GM23338 (cell line): Measurements from ENCODE around the gene SLC25A25. TPM values are rescaled to one million over a fixed set of nuclear protein-coding genes. Genes with fewer than 3 reads are reported as not detected.

ENCODE experiments used
- ATAC-seq: fragments of 200-7000 bp; cut with Tn5 transposase; 3 replicates; pipeline ENCODE4 v1.9.1; 2020
- DNase-seq: peaks from one replicate; pipeline ENCODE4 v3.0.0-alpha.2; 2015; ENCODE audit warnings: low spot score
- H2AFZ ChIP-seq: fragments of 200-600 bp; sonication (generic); 2 replicates; pipeline ENCODE4 v1.8.0; 2016; ENCODE audit warnings: antibody characterized with exemption, mild to moderate bottlenecking, moderate library complexity
- H3F3A ChIP-seq: fragments of 200-600 bp; sonication (generic); replicated peaks from 2 replicates; pipeline ENCODE4 v1.8.0; 2017; ENCODE audit warnings: antibody characterized with exemption, mixed run types, low read depth
- H3K27ac ChIP-seq: fragments of 200-600 bp; sonication (generic); 2 replicates; pipeline ENCODE4 v1.6.1; 2016; ENCODE audit warnings: low read depth
- H3K27me3 ChIP-seq: fragments of 200-600 bp; sonication (generic); 2 replicates; pipeline ENCODE4 v1.8.0; 2016; ENCODE audit warnings: mild to moderate bottlenecking, mixed run types, moderate library complexity; ENCODE audit not compliant: insufficient read depth
- H3K36me3 ChIP-seq: fragments of 200-600 bp; sonication (generic); 2 replicates; pipeline ENCODE4 v1.8.0; 2016; ENCODE audit warnings: mild to moderate bottlenecking; ENCODE audit not compliant: insufficient read depth
- H3K4me1 ChIP-seq: fragments of 200-600 bp; sonication (generic); 2 replicates; pipeline ENCODE4 v1.8.0; 2016; ENCODE audit warnings: mild to moderate bottlenecking, moderate library complexity; ENCODE audit not compliant: insufficient read depth
- H3K4me2 ChIP-seq: fragments of 200-600 bp; sonication (generic); 2 replicates; pipeline ENCODE4 v1.7.1; 2017; ENCODE audit warnings: mixed run types
- H3K4me3 ChIP-seq: fragments of 200-600 bp; sonication (generic); 2 replicates; pipeline ENCODE4 v1.6.1; 2016; ENCODE audit warnings: mixed run types
- H3K79me2 ChIP-seq: fragments of 200-600 bp; sonication (generic); replicated peaks from 2 replicates; pipeline ENCODE4 v1.8.0; 2017; ENCODE audit warnings: mild to moderate bottlenecking; ENCODE audit not compliant: insufficient read depth
- H3K9me2 ChIP-seq: fragments of 200-600 bp; sonication (generic); 2 replicates; pipeline ENCODE4 v1.8.0; 2017; ENCODE audit not compliant: insufficient read depth
- H4K20me1 ChIP-seq: fragments of 200-600 bp; sonication (generic); replicated peaks from 2 replicates; pipeline ENCODE4 v1.8.0; 2017; ENCODE audit warnings: mild to moderate bottlenecking; ENCODE audit not compliant: insufficient read depth
- H3K27ac Mint-ChIP-seq: 2 replicates; pipeline ENCODE4 v1.8.0; 2020; ENCODE audit warnings: inconsistent platforms, mild to moderate bottlenecking, moderate library complexity, mixed read lengths
- H3K27me3 Mint-ChIP-seq: 3 replicates; pipeline ENCODE4 v1.8.0; 2022; ENCODE audit warnings: low read depth, mild to moderate bottlenecking, moderate library complexity, mixed read lengths, inconsistent platforms; ENCODE audit not compliant: insufficient read depth, poor library complexity
- H3K36me3 Mint-ChIP-seq: 3 replicates; pipeline ENCODE4 v1.8.0; 2021; ENCODE audit warnings: low read depth, mild to moderate bottlenecking, inconsistent platforms, moderate library complexity, mixed read lengths
- H3K4me1 Mint-ChIP-seq: 3 replicates; pipeline ENCODE4 v1.8.0; 2020; ENCODE audit warnings: mild to moderate bottlenecking, inconsistent platforms, mixed read lengths
- H3K4me3 Mint-ChIP-seq: 3 replicates; pipeline ENCODE4 v1.8.0; 2021; ENCODE audit warnings: moderate library complexity, mild to moderate bottlenecking, inconsistent platforms, mixed read lengths
- H3K9me3 Mint-ChIP-seq: 3 replicates; pipeline ENCODE4 v1.8.0; 2020; ENCODE audit warnings: moderate library complexity, mild to moderate bottlenecking, inconsistent platforms, mixed read lengths
- CREB1 ChIP-seq: fragments of 250-450 bp; sonication (Bioruptor Pico); IDR thresholded peaks from 2 replicates; pipeline ENCODE4 v1.5.0; 2020; ENCODE audit warnings: low read depth, mild to moderate bottlenecking, moderate library complexity
- CTCF ChIP-seq, 2 experiments: fragments of 200-600 bp in 1 of 2; sonication (generic) in 1 of 2; conservative IDR thresholded peaks; 2 replicates each; pipeline versions ENCODE4 v1.5.1 to v1.6.1; 2016 to 2017; ENCODE audit warnings: antibody characterized with exemption in 2 of 2, low read depth in 2 of 2, mild to moderate bottlenecking in 2 of 2, moderate library complexity in 1 of 2
- ETS1 ChIP-seq: IDR thresholded peaks from 2 replicates; pipeline ENCODE4 v1.6.1; 2016; ENCODE audit warnings: antibody characterized with exemption
- EZH2 ChIP-seq: fragments of 200-600 bp; sonication (generic); IDR thresholded peaks from one replicate; pipeline ENCODE4 v1.8.0; 2017; ENCODE audit warnings: antibody characterized with exemption, mild to moderate bottlenecking, low read depth; ENCODE audit not compliant: unreplicated experiment
- EZH2phosphoT487 ChIP-seq: fragments of 200-600 bp; sonication (generic); IDR thresholded peaks from one replicate; pipeline ENCODE4 v1.8.1; 2018; ENCODE audit warnings: antibody characterized with exemption; ENCODE audit not compliant: unreplicated experiment
- JUNB ChIP-seq: IDR thresholded peaks from one replicate; pipeline ENCODE4 v1.6.1; 2016; ENCODE audit warnings: antibody characterized with exemption; ENCODE audit not compliant: unreplicated experiment
- NANOG ChIP-seq: IDR thresholded peaks from 2 replicates; pipeline ENCODE4 v1.6.1; 2016; ENCODE audit warnings: antibody characterized with exemption, borderline replicate concordance
- POLR2AphosphoS5 ChIP-seq: IDR thresholded peaks from 2 replicates; pipeline ENCODE4 v1.6.1; 2016; ENCODE audit warnings: antibody characterized with exemption, low read depth
- REST ChIP-seq: IDR thresholded peaks from one replicate; pipeline ENCODE4 v1.6.1; 2018; ENCODE audit warnings: antibody characterized with exemption; ENCODE audit not compliant: unreplicated experiment
- STAT1 ChIP-seq: IDR thresholded peaks from one replicate; pipeline ENCODE4 v1.6.1; 2016; ENCODE audit warnings: antibody characterized with exemption; ENCODE audit not compliant: unreplicated experiment
- ZNF114 ChIP-seq: fragments of 250-450 bp; sonication (Bioruptor Pico); IDR thresholded peaks from 2 replicates; pipeline ENCODE4 v1.5.0; 2020; ENCODE audit warnings: mild to moderate bottlenecking, moderate library complexity
- ZNF331 ChIP-seq: fragments of 250-450 bp; sonication (Bioruptor Pico); IDR thresholded peaks from 2 replicates; pipeline ENCODE4 v1.5.0; 2020; ENCODE audit warnings: low read depth, mild to moderate bottlenecking, moderate library complexity
- ZNF462 ChIP-seq: fragments of 250-450 bp; sonication (Bioruptor Pico); IDR thresholded peaks from 2 replicates; pipeline ENCODE4 v1.5.0; 2020; ENCODE audit warnings: mild to moderate bottlenecking, moderate library complexity
- polyA plus RNA-seq: library from polyadenylated mRNA; unstranded; fragments of >200 nt; fragmentation: Nextera tagmentation; extraction: Ambion mirVana; gene quantifications from 2 replicates; pipeline ENCODE4 v1.2.1, GENCODE V29; 2016
- total RNA-seq: library from RNA; depleted of rRNA; stranded (reverse); fragments of >200 nt; shearing (Covaris generic); gene quantifications from 2 replicates; pipeline ENCODE4 v1.2.3, GENCODE V29; 2014

Gene SLC25A25
- total and polyA plus RNA-seq, 2 experiments from 2014 or later: 7.1 to 27.0 TPM

GRCh38 chr9:128051932-128052709 is 15.9 kb upstream of the SLC25A25 start:
- peaks cover 7% of the 10 kb centered on the region for H3F3A ChIP-seq
- Mint-ChIP-seq H3K4me1 (peaks cover 18% of the 10 kb centered on the region), H3K36me3 (no peaks in the 10 kb centered on the region), H3K4me3 (no peak overlapping the region), H3K9me3 (no peaks in the 10 kb centered on the region; the same call in 1 of the 3 replicates), H3K27me3 (peaks cover 12% of the 10 kb centered on the region), H3K27ac (no peak overlapping the region)
- TF ChIP-seq EZH2phosphoT487 (no peak), NANOG (no peak), ZNF462 (CRISPR knock-in tag) (no peak), CTCF (conservative IDR thresholded peaks at IDR 0.05; ENCODE audit: low read depth in 2 of 2) (no peak), ZNF331 (CRISPR knock-in tag) (no peak), STAT1 (no peak), ETS1 (no peak), POLR2AphosphoS5 (no peak), CREB1 (CRISPR knock-in tag) (no peak), EZH2 (no peak), REST (no peak), ZNF114 (no peak), JUNB (no peak)
- no peaks in the 10 kb centered on the region for H4K20me1 ChIP-seq
- H3K36me3 ChIP-seq: no peaks in the 10 kb centered on the region
- no peak for ATAC-seq
- peaks cover 14% of the 10 kb centered on the region for H3K4me1 ChIP-seq
- DNase-seq: no peak
- H3K4me3 ChIP-seq: no peak overlapping the region
- H3K4me2 ChIP-seq: no peak overlapping the region
- 0 out of 2 replicates have a peak, but pooled peaks cover 3% of the 10 kb centered on the region for H3K9me2 ChIP-seq
- 0 out of 2 replicates have a peak overlapping the region, but pooled peaks have one; percentile 32 for H2AFZ ChIP-seq
- H3K79me2 ChIP-seq: no peaks in the 10 kb centered on the region
- H3K27ac ChIP-seq: no peak overlapping the region
- no peaks in the 10 kb centered on the region for H3K27me3 ChIP-seq
